RPMI7951 (cell line): ENCODE measurements around the gene LRFN3. TPM values are rescaled to one million over a fixed set of nuclear protein-coding genes. Genes with fewer than 3 reads are reported as not detected.
"Not testable (repeated sequence)": the region's sequence is repeated elsewhere in the genome, so short reads cannot be mapped to it uniquely, and the experiment has no call there.

Source experiments
- DNase-seq: peaks from one replicate; pipeline ENCODE4 v3.0.0-alpha.2; 2012; ENCODE audit warnings: low read depth
- total RNA-seq: library from RNA; depleted of rRNA; stranded (reverse); fragments of >200 nt; shearing (Covaris generic); gene quantifications from 2 replicates; pipeline ENCODE4 v1.2.3, GENCODE V29; 2014; rRNA removed

The LRFN3 gene, protein sequence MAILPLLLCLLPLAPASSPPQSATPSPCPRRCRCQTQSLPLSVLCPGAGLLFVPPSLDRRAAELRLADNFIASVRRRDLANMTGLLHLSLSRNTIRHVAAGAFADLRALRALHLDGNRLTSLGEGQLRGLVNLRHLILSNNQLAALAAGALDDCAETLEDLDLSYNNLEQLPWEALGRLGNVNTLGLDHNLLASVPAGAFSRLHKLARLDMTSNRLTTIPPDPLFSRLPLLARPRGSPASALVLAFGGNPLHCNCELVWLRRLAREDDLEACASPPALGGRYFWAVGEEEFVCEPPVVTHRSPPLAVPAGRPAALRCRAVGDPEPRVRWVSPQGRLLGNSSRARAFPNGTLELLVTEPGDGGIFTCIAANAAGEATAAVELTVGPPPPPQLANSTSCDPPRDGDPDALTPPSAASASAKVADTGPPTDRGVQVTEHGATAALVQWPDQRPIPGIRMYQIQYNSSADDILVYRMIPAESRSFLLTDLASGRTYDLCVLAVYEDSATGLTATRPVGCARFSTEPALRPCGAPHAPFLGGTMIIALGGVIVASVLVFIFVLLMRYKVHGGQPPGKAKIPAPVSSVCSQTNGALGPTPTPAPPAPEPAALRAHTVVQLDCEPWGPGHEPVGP
- 4.2 and 5.5 TPM in 2 replicates for total RNA-seq

DNA sequence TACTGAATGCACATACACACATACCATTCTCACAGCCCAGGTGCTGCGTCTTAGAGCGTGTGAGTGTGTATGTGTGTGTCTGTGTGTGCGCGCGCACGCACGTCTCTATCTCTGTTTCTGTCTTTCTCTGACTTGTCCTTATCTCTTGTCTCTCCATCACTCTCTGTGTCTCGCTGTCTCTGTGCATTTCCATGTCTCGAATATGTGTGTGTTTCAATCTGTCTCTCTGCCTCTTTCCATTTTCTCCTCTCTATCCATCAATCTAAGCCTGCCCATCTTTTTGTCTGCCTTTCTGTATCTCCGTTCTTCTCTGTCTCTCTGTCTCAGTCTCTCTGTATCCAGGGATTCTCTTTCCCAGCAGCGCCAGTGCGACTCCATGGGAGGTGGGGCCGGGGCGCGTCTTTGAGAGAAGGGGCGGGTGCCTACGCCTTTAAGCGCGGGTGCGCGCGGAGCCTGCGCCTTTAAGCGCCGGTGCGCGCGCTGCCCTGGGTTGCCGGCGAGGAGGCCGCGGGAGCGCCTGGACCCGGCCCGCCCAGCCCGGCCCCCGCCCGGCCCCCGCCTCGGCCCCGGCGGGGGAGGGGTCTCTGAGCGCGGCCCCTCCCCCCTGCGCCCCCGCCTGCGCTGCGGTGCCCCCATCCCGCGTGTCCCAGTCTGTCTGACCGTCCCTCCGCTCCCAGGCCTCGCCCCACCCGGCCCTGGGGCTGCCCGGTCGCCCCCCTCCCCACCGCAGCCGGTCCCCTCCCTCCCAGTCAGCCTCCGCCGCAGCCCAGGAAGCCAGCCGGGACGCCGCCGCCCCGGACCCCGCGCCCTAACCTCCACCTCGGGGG is at the start of gene LRFN3:
Gene LRFN3, plus strand, starts transcription at position 464 of the 827 bp plus-strand sequence. CDS start 3,052 bp downstream, outside the sequence.
- peak; percentile 78 for DNase-seq

DNA sequence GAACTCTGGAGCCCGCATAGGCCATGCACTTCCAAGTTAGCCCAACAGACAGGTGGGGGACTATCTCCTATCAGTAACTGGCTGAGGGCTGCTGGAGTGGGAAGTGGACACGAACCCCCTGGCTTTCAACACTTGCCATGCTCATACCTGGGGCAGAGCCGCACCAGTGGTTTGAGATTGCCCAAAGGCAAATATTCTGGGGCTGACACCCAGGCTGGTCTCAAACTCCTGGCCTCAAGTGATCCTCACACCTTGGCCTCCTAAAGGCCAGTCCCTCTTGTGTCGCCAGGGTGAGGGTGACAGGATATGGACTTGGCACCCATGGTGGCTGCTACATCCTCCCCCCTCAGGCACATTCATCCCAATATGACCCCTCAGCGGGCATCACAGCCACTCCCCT is 49.0 kb upstream of the LRFN3 start:
- DNase-seq = no peak

DNA sequence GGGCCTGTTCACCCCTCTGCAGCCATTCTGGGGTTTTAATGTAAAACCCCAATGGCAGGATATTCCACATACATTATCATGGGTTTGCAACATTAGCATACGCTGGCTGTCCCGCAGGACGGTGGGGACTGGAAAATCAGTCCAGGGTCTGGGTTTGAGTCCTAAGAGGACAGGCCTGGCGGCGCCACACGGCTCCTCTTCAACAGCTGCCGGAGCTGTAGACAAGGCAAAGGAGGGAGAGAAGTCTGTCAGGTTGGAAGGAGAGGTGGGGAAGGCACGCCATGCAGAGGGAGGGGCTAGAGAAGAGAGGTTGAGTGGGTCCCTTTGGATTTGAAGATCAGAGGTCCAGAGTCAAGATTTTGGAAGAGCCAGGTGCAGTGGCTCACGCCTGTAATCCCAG is 47.8 kb upstream of the LRFN3 start:
- no peak for DNase-seq

DNA sequence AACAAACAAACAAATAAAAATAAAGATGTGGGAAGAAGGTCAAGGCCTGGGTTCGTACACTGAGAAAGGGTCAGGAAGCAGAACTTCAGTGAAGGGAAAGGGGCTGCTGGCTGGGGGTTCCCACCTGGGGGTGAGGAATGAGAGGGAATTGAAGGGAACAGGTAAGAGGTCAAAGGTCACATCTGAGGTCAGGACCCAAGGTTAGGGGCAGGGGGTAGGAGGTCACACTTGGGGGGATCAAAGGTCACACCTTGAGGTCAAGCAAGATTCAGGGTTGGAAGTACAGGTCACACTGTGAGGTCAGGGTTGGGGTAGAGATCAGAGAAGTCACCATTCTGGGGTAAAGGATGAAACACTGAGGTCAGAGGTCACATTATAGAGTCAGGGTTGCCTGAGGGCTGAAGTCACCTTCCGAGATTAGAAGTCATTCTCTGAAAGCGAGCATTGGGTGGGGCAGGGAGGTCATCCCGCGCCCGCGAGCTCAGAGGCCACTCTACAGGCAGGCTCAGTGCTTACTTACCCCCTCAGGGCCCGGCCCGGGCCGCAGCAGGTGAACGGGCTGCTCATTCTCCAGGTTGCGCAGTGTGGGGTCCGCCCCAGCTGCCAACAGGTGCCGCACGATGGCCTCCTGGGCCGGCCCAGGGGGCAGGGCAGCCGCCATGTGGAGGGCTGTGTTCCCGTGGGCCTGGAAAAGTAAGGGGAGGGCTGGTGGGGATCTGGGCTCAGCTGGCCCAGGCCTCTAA is 46.6 kb upstream of the LRFN3 start:
- DNase-seq = no peak

DNA sequence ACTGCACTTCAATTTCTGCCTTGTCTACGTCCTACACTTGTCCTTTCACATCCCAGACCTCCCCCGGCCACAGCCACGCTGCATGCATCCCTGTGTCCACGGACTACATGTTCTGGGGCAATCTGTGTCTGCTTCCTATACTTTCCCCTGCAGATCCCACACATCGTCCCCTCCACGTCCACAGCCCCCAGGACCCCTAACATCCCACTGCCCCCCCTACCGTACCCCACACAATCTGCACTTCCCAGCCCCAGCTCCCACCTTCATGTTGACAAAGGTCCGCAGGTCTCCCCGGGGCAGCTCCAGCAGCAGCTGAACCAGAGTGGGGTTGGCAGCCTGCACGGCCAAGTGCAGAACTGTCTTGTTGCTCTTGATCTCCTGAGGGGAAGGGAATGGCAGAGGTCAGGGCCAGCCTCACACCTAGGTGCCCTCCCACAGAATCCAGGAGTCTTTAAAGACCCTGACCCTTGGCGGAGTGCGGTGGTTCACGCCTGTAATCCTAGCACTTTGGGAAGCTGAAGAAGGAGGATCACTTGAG is 46.0 kb upstream of the LRFN3 start:
- DNase-seq = no peak

DNA sequence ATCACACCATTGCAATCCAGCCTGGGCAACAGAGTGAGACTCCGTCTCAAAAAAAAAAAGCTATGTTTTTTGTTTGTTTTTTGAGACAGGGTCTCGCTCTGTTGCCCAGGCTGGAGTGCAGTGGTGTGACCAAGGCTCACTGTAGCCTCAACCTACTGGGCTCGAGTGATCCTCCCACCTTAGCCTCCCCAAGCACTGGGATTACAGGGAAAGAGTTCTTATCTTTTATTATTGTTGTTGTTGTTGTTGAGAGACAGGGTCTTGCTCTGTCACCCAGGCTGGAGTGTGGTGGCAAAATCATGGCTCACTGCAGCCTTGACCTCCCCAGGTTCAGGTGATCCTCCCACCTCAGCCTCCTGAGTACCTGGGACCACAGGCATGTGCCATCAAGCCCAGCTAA is 44.4 kb upstream of the LRFN3 start:
- not testable (repeated sequence) for DNase-seq

DNA sequence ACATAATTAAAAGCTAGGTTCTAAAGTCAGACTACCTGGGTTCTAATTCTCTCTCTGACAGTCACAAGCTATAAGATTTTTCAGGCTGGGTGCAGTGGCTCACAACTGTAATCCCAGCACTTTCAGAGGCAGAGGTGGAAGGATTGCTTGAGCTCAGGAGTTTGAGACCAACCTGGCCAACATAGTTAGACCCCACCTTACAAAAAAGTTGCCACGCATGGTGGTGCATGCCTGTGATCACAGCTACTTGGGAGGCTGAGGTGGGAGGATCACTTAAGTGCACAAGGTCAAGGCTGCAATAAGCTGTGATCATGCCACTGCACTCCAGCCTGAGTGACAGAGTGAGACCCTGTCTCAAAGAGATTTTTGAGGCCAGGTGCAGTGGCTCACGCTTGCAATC is 41.8 kb upstream of the LRFN3 start:
- no peak for DNase-seq

DNA sequence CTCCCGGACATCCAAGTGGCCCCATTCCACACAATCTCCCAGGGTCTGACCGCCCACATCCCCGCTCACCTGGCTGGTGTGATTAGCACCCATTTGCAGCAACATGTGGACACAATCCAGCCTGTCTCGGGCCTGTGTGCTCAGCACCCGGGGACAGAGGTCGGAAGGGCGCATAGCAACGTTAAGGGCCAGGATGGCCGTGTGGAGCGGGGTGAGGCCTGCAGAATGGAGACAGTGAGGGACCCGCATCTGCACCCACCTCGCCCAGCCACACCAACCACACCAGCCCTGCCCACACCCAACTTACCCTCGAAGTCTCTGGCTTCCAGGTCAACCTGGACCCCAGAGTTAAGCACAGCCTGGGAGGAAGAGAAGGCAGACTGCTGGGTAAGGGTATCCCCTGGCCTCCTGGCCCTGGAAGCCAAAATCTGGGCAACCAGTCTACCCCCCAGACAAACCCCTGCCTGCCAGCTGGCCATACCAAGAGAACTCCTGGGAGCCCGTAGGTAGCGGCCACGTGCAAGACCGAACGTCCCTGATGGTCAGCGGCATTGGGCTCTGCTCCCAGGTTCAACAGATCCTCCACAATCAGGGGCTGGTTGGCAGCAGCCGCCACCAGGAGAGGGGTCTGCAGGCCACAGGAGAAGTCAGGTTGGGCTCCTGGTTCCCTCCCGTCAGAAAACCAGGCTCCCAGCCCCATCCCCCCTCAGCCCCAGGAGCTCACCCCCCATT is 40.1 kb upstream of the LRFN3 start:
- no peak for DNase-seq

DNA sequence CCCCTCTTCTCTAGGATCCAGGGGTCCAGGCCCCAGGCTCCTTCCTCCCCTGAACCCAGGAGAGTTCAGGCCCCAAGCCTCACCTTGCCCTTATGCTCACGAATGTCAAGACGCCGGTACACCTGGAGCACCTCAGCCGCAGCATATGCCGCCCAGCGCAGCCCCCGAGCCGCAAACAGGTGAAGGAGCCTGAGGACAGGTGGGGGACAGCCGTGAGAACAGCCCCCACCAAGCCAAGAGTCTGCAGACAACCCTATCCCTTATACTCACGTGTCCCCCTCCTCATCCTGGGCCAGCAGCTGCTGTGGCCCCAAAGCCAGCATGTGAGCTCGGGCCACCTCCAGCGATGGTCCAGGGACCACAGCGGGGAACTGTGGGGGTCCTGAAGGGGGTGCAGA is 39.5 kb upstream of the LRFN3 start:
- no peak for DNase-seq

DNA sequence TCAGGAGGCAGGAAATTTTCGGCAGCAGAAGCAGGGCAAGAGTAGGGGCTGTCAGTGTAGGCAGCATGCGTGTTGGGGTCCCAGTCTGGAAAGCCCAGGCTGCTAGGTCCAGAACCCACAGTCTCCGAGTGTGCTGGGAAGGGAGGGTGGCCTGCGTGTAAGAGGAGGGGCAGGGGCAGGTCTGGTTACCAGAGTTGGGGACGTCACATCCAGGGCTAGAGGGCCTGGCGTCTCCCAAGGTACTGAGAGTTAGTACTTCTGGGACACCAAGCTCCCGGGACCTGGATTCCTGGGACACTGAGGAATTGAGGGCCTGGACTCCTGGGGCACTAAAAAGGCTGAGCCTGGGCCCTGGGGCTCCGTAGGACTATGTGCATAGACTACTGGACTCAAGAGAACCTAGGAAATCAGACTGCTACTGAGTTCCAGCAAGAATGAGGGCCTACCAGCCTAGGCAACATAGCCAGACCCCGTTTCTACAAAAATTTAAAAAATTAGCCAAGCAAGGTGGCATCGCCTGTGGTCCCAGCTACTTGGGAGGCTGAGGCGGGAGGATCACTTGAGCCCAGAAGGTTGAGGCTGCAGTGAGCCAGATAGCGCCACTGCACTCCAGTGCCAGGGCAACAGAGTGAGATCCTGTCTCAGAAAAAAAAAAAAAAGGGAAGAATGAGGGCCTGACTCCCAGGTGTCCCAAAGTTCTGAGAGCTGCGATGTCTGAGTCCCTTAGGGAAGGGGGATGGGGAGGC is 38.3 kb upstream of the LRFN3 start:
- DNase-seq = no peak

DNA sequence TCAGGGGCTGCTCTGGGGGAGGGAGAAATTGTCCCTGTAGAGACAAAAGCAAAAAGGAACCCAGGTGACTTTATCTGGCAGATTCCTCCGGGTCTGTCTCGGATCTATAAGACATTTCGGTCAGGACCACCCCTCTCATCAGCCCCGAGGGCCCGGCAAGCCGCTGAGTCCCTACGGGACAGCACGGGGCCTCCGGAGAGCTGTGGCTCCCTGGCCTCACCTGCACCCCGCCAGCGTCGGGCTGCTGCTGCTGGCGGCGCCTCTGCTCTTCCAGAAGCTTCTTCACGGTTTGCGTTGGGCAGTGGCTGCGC is 37.7 kb upstream of the LRFN3 start:
- no peak for DNase-seq

DNA sequence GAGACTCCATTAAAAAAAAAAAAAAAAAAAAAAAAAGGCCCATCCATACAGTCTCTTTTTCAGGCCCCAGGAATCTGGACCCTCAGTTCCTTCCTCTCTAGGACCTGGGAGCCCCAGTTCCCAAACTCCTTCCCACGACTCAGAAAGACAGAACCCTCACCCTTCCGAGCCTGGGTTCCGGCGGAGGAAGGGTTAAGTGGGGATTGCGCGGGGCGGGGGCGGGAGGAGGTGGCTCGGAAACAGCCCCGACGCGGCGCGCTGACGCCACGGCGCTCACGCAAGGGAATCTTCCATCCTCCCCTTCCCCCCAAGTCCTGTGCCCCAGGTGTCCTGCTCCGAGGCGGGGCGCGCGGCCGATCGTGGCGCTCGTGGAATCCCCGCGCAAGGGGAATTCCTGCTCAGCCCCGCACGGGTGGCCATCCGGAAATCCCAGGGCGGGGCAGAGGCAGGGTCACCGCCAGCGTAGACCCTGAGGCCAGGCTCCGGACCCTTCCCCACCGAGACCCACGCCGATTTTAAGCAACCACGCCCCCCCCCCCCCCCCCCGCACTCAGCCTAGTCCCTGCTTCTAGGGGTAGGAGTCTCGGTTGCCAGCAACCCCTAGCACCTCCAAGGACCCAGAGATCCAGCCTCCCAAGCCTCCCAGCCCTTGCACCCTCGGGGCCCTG is 36.5 kb upstream of the LRFN3 start:
- DNase-seq = peak; percentile 85

DNA sequence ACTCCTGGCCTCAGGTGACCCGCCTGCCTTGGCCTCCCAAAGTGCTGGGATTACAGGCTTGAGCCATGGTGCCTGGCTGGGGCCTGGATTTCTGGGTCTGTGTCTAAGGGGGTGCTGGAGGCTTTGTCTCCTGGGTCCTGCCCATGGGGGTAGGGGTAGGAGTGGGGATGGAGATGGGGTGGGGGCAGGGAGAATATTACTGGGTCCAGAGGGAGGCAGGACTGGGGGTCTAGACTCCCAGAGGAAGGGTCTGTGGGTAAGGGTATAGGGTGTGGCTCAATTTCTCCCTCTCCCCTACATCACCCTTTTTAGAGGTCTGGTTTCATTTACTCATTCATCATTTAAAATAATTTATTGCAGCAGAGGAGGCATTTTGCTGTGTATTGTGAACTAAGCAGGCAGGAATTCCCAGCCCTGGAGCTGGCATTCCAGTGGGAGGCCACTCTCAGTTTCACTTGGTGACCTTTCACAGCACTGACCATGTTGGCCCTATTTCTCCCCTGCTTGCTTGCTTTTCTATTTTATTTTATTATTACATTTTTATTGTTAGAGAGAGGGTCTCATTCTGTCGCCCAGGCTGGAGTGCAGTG is 35.0 kb upstream of the LRFN3 start:
- peak; percentile 47 for DNase-seq

DNA sequence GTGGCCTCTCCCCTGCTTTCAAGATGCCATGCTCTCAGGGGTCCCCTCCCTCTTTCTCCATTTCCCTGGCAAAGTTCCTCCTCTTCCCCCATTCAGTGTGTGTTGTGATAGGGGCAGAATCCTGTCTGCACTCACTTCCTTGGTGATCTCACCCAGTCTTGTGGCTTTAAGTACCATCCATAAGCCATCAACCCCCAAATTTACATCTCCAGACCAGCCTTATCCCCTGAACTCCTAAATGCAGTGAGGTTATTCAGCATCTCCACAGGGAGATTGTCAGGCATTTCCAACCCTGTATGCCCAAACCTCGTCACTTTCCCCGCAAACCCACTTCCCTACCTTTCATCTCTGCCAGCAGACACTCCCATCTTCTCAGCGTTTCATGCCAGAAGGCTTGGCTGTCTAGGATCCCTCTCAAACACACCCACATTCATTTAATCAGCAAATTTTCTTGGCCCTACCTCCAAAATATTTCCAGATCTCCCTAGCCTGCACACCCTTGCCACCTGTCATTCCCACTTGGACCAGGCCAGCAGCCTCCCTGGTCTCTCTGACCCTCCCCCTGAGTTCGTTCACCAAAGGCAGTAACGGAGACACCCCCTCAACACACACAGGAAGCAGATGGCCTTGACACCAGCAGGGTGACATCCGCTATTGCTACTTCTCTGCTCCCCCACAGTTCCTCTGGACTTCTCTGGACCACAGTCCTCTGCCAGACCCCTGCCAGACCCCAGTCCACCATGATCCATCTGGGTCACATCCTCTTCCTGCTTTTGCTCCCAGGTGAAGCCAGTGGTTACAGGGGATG is 34.1 kb upstream of the LRFN3 start, which contains the start of gene HCST:
Gene HCST, plus strand, starts transcription at position 676 of the 808 bp plus-strand sequence. Its CDS starts 65 bp downstream, at position 741.
- peak; percentile 19 for DNase-seq

DNA sequence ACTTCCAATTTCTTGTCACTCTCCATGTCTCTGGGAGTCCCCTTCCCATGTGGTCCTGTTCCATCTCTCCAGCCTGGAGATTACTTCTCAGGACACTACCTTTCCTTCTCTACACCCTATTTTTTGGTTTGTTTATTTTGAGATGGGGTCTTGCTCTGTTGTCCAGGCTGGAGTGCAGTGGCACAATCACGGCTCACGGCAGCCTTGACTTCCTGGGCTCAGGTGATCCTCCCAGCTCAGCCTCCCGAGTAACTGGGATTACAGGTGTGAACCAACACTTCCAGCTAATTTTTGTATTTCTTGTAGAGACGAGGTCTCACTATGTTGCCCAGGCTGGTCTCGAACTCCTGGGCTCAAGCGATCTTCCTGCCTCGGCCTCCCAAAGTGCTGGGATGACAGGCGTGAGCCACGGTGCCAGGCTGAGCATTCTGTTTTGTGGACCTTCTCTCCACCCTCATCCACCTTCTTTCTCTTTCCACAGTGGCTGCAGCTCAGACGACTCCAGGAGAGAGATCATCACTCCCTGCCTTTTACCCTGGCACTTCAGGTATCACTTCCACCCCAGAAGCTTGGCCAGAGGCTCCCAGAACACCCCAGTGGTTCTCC is 33.2 kb upstream of the LRFN3 start:
- no peak for DNase-seq

DNA sequence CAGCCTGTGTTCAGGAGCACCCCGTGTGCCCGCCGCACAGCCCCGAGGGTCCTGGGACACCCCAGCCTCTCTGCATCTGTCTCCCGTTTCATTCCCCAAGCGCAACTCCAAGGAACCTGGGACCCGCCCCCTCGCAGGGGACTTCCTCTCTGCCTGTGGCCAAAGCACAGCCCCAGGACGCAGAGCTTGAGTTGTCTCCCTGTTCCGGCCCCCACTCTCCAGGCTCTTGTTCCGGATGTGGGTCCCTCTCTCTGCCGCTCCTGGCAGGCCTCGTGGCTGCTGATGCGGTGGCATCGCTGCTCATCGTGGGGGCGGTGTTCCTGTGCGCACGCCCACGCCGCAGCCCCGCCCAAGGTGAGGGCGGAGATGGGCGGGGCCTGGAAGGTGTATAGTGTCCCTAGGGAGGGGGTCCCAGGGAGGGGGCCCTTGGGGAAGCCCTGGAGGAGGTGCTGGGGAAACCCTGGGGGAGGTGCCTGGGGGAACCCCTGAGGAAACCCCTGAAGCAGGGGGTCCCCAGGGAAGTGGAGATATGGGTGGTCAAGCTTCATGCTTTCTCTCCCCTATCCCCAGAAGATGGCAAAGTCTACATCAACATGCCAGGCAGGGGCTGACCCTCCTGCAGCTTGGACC is 32.5 kb upstream of the LRFN3 start:
- peak; percentile 91 for DNase-seq

DNA sequence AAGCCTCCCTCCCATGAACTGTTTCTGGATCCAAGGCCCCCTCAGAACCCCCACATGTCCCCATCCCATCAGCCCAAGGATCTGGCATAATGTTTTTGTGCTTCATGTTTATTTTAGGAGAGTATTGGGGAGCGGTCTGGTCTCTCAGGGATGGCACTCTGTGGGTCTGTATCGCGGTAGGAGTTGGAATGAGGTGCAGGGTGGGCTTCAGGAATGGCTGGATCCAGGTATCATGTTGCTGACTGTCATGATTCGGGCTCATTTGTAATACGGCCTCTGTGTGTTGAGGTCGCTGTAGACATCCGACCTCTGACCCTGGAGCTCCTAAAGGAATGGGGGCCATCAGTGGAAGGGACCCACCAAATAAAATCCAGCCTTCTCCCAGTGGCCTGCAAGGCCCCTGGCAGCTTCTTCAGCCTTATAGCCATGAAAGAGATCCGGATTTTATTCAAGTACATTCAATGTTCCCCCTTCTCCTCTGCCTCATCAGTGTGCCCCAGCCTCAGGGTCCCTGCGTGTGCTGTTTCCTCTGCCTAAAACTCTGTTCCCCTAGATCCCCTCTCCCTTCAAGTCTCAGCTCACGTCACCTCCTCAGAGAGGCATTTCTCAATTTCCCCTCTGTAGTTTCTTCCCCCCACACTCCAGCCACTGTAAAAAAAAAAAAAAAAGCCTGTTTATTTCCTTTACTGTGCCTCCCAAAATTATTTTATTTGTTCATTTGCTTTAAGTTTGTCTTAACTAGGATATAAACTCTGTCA is 31.7 kb upstream of the LRFN3 start:
- DNase-seq = no peak
